DMS153 treated with DMSO at 0.1 percent for 48 hours (cell line): ENCODE results near the gene CD3E.

ENCODE experiments used
- DNase-seq: peaks from one replicate; lab custom pipeline; 2025; ENCODE audit not compliant: unreplicated experiment; lab: John Stamatoyannopoulos, UW

The CD3E gene

GRCh38 chr11:118321386-118322082 is 17.0 kb downstream of the CD3E start:
- no peak for DNase-seq

GRCh38 chr11:118322721-118323120 is 18.2 kb downstream of the CD3E start:
- no peak for DNase-seq

GRCh38 chr11:118325283-118325682 is 20.8 kb downstream of the CD3E start:
- no peak for DNase-seq

- DNase-seq: no peak
Measured at GRCh38 chr11:118328745-118329144, 24.2 kb downstream of the CD3E start.

- DNase-seq: no peak
Measured at GRCh38 chr11:118334745-118335144, 30.2 kb downstream of the CD3E start.

GRCh38 chr11:118338637-118339061 is 34.1 kb downstream of the CD3E start:
- DNase-seq: no peak

- no peak for DNase-seq
Measured at GRCh38 chr11:118339281-118339961, 34.9 kb downstream of the CD3E start.

- no peak for DNase-seq
Measured at GRCh38 chr11:118340449-118340848, 35.9 kb downstream of the CD3E start.

- DNase-seq: no peak
Measured at GRCh38 chr11:118341261-118341660, 36.7 kb downstream of the CD3E start.

- DNase-seq: no peak
Measured at GRCh38 chr11:118341815-118342489, 37.4 kb downstream of the CD3E start.

- DNase-seq: no peak
Measured at GRCh38 chr11:118342503-118343161, 38.1 kb downstream of the CD3E start, which contains the start of gene CD3D. CD3D (minus strand) TSS chr11:118342705; CDS start chr11:118342607, 98 bp downstream.

- DNase-seq: no peak
Measured at GRCh38 chr11:118343248-118343647, 38.7 kb downstream of the CD3E start.

- DNase-seq: no peak
Measured at GRCh38 chr11:118343981-118344515, 39.5 kb downstream of the CD3E start, which contains the start of gene CD3G. CD3G (plus strand) TSS chr11:118344344; CDS start chr11:118344424, 80 bp downstream.

GRCh38 chr11:118349475-118349874 is 44.9 kb downstream of the CD3E start:
- DNase-seq: no peak

- DNase-seq: no peak
Measured at GRCh38 chr11:118353084-118353710, 48.7 kb downstream of the CD3E start.

GRCh38 chr11:118358071-118358470 is 53.5 kb downstream of the CD3E start:
- no peak for DNase-seq

- peak; percentile 84 for DNase-seq
Measured at GRCh38 chr11:118359295-118359958, 54.9 kb downstream of the CD3E start, which contains the start of gene UBE4A. UBE4A (plus strand) TSS chr11:118359600; CDS start chr11:118365081, 5,481 bp downstream.

- no peak for DNase-seq
Measured at GRCh38 chr11:118364956-118365615, 60.6 kb downstream of the CD3E start.
